GM12878 (cell line): Measurements from ENCODE around the gene LRRC27. TPM values are rescaled to one million over a fixed set of nuclear protein-coding genes. Genes with fewer than 3 reads are reported as not detected.

Experiments used
- ATAC-seq: fragments of 200-7000 bp; cut with Tn5 transposase; 3 replicates; pipeline ENCODE4 v1.9.1; 2020; ENCODE audit warnings: mild to moderate bottlenecking, moderate library complexity
- BruUV-seq: library from RNA; stranded (reverse); fragments of 400-500 nt; replicated peaks from 2 replicates; lab custom pipeline; 2021; lab: Mats Ljungman, UMichigan
- CTCF ChIA-PET: fragments of 300-600 bp; sonication (Branson Sonifier 250); formaldehyde crosslinking; extraction: SDS; loops from one replicate; lab custom pipeline; 2021; ENCODE audit warnings: inconsistent platforms; lab: Yijun Ruan, JAX
- POLR2A ChIA-PET: fragments of 350-600 bp; formaldehyde crosslinking; extraction: SDS; loops from one replicate; lab custom pipeline; 2021; ENCODE audit warnings: inconsistent platforms; lab: Charles Lee
- RAD21 ChIA-PET: fragments of 300-600 bp; sonication (Branson Sonifier 250); formaldehyde crosslinking; loops from one replicate; lab custom pipeline; 2023; ENCODE audit warnings: antibody characterized with exemption; ENCODE audit not compliant: unreplicated experiment; lab: Charles Lee
- SMC1A ChIA-PET: fragments of 300-600 bp; sonication (Branson Sonifier 250); formaldehyde crosslinking; loops from one replicate; lab custom pipeline; 2023; ENCODE audit not compliant: unreplicated experiment, uncharacterized antibody; lab: Charles Lee
- DNase-seq: peaks from one replicate; pipeline ENCODE4 v3.0.0-alpha.2; 2011; ENCODE audit warnings: low read depth, low spot score
- FAIRE-seq: peaks from 3 replicates; lab custom pipeline; 2011; peaks lifted over from hg19 to GRCh38; lab: Jason Lieb, UNC
- H2AFZ ChIP-seq: 2 replicates; pipeline ENCODE4 v1.6.0; 2011; ENCODE audit warnings: low read depth, low read length, control low read depth; ENCODE audit not compliant: control insufficient read depth
- H3K27ac ChIP-seq: 2 replicates; pipeline ENCODE4 v1.5.1; 2011; ENCODE audit warnings: control low read depth; ENCODE audit not compliant: control insufficient read depth, insufficient read depth
- H3K27me3 ChIP-seq, 2 experiments: replicated peaks in 1 of 2; 2 replicates each; pipeline versions ENCODE4 v1.6.0 to v1.6.1; 2011; ENCODE audit warnings: low read length in 1 of 2; ENCODE audit not compliant: control insufficient read depth in 2 of 2, insufficient read depth in 2 of 2
- H3K36me3 ChIP-seq, 2 experiments: 2 replicates each; pipeline ENCODE4 v1.5.1; 2011; ENCODE audit warnings: low read length in 1 of 2; ENCODE audit not compliant: control insufficient read depth in 2 of 2, insufficient read depth in 2 of 2
- H3K4me1 ChIP-seq: 2 replicates; pipeline ENCODE4 v1.6.1; 2011; ENCODE audit warnings: mild to moderate bottlenecking, low read length, moderate library complexity, mixed read lengths; ENCODE audit not compliant: control insufficient read depth, insufficient read depth
- H3K4me2 ChIP-seq: 2 replicates; pipeline ENCODE4 v1.6.0; 2011; ENCODE audit warnings: control low read depth; ENCODE audit not compliant: control insufficient read depth, insufficient read depth
- H3K4me3 ChIP-seq: fragments of 200-600 bp; sonication (generic); 2 replicates; pipeline ENCODE4 v1.5.1; 2016
- H3K79me2 ChIP-seq: 2 replicates; pipeline ENCODE4 v1.6.0; 2011; ENCODE audit warnings: low read length; ENCODE audit not compliant: control insufficient read depth, insufficient read depth
- H3K9ac ChIP-seq: 2 replicates; pipeline ENCODE4 v1.8.0; 2011; ENCODE audit warnings: low read length, control low read depth, mixed read lengths; ENCODE audit not compliant: control insufficient read depth, insufficient read depth
- H3K9me3 ChIP-seq: replicated peaks from 3 replicates; pipeline ENCODE4 v1.5.1; 2011; ENCODE audit warnings: mild to moderate bottlenecking, low read length; ENCODE audit not compliant: control insufficient read depth, insufficient read depth
- H4K20me1 ChIP-seq: 2 replicates; pipeline ENCODE4 v1.6.0; 2011; ENCODE audit not compliant: control insufficient read depth, insufficient read depth
- CEBPZ ChIP-seq: fragments of 150-350 bp; IDR thresholded peaks from 2 replicates; pipeline ENCODE4 v1.6.1; 2016; ENCODE audit warnings: low read depth, low read length
- CHD4 ChIP-seq: fragments of 200-600 bp; sonication (generic); IDR thresholded peaks from 2 replicates; pipeline ENCODE4 v1.6.1; 2016; ENCODE audit warnings: mild to moderate bottlenecking
- EP300 ChIP-seq, 2 experiments: fragments of 150-350 bp in 1 of 2; IDR thresholded peaks; 2 replicates each; pipeline ENCODE4 v1.6.1; 2011 to 2012; ENCODE audit warnings: low read depth in 2 of 2, low read length in 2 of 2, borderline replicate concordance in 1 of 2, improper control_type of control experiment in 1 of 2, inconsistent platforms in 1 of 2; ENCODE audit not compliant: control insufficient read depth in 1 of 2
- ESRRA ChIP-seq: IDR thresholded peaks from 2 replicates; pipeline ENCODE4 v1.6.1; 2012; ENCODE audit warnings: mild to moderate bottlenecking, low read length, improper control_type of control experiment
- FOXM1 ChIP-seq: IDR thresholded peaks from 2 replicates; pipeline ENCODE4 v1.6.1; 2012; ENCODE audit warnings: low read depth, mild to moderate bottlenecking, inconsistent platforms, low read length, moderate library complexity
- KLF5 ChIP-seq: fragments of 450-650 bp; IDR thresholded peaks from 2 replicates; pipeline ENCODE4 v1.6.1; 2014; ENCODE audit warnings: mild to moderate bottlenecking; ENCODE audit not compliant: partially characterized antibody
- NFYA ChIP-seq: IDR thresholded peaks from 2 replicates; pipeline ENCODE4 v1.6.1; 2011; ENCODE audit warnings: low read depth, mild to moderate bottlenecking, low read length, improper control_type of control experiment, borderline replicate concordance
- REST ChIP-seq: IDR thresholded peaks from 2 replicates; pipeline ENCODE4 v1.6.1; 2012; ENCODE audit warnings: mild to moderate bottlenecking, low read depth, low read length
- WRNIP1 ChIP-seq: IDR thresholded peaks from 2 replicates; pipeline ENCODE4 v1.6.1; 2011; ENCODE audit warnings: low read depth, low read length, improper control_type of control experiment, borderline replicate concordance
- ZNF592 ChIP-seq: fragments of 450-650 bp; IDR thresholded peaks from 2 replicates; pipeline ENCODE4 v1.6.1; 2017; ENCODE audit warnings: mild to moderate bottlenecking, moderate library complexity
- whole genome bisulfite sequencing: methylation state at CpG from one replicate; pipeline ENCODE4 v1.1.6; 2016; ENCODE audit warnings: low lambda C conversion rate; ENCODE audit not compliant: insufficient replicate concordance, insufficient coverage; ENCODE audit errors: missing lambda C conversion rate; 5-methylcytosine and 5-hydroxymethylcytosine counted together
- in situ Hi-C: fragments of 300-500 bp; cut with MboI; formaldehyde crosslinking; loops from 9 replicates; pipeline ENCODE4 v1.14.3; 2018; ENCODE audit warnings: mixed read lengths
- intact Hi-C: fragments of 100-400 bp; cut with micrococcal nuclease; formaldehyde crosslinking; loops from one replicate; pipeline ENCODE4 v1.14.2; 2022; ENCODE audit not compliant: unreplicated experiment
- polyA plus RNA-seq, 11 experiments: library from polyadenylated mRNA; depleted of rRNA in 4 of 11; unstranded in 6 of 11; stranded (reverse) in 5 of 11; fragments of >200 nt; fragmentation: Nextera tagmentation in 4 of 11; fragmentation: Illumina TruSeq in 1 of 11; extraction: Ambion mirVana in 4 of 11; extraction: Trizol in 1 of 11; gene quantifications; 1 replicate in 1 of 11; 2 replicates in 10 of 11; pipeline versions ENCODE4 v1.2.1 to v1.2.3, GENCODE V29; 2011 to 2016; ENCODE audit warnings: inconsistent platforms in 2 of 11, missing spikeins in 2 of 11, low read depth in 1 of 11
- total RNA-seq, 4 experiments: library from RNA; depleted of rRNA in 3 of 4; stranded (reverse); fragments of >200 nt in 3 of 4; fragmentation: Illumina TruSeq in 1 of 4; extraction: Trizol in 1 of 4; gene quantifications; 2 replicates each; pipeline versions ENCODE4 v1.2.1 to v1.2.3, GENCODE V29; 2013 to 2021

Gene LRRC27
- total and polyA plus RNA-seq, 10 of the 15 experiments (the other 5 are each of a cell fraction or from before 2014, with no cell fraction given) = 0.48 to 6.9 (median 4.7) TPM

- TF ChIP-seq CEBPZ (no peak), WRNIP1 (no peak), CHD4 (no peak), KLF5 (no peak)
- TF ChIP-seq, all 136 proteins: peak for 0
Measured at GRCh38 chr10:132350946-132351345, 19.0 kb downstream of the LRRC27 start (continued).

GRCh38 chr10:132351611-132352010 lies 19.6 kb downstream of the LRRC27 start:
- FAIRE-seq (no peak), DNase-seq (no peak), ATAC-seq (no peak)
- ChIA-PET RAD21 (no interaction called here), CTCF (interaction anchor here (0.6 kb wide), 1 partner anchor 49 kb away, joined by 3 read pairs; no protein-coding TSS in a partner anchor), POLR2A (no interaction called here), SMC1A (no interaction called here)
- Histone ChIP-seq H2AFZ (no peak overlapping the region), H3K27ac (no peak overlapping the region), H4K20me1 (no peaks in the 10 kb centered on the region), H3K79me2 (no peaks in the 10 kb centered on the region), H3K4me2 (no peak overlapping the region), H3K27me3 (no peaks in the 10 kb centered on the region), H3K9me3 (no peaks in the 10 kb centered on the region), H3K36me3 (no peaks in the 10 kb centered on the region), H3K4me1 (no peaks in the 10 kb centered on the region), H3K9ac (no peak overlapping the region), H3K4me3 (no peak overlapping the region)
- no TSS peak for BruUV-seq
- 86% methylated on average over 25 of the region's 25 CpGs for WGBS
- intact Hi-C loops = loop anchor here (1.0 kb wide), 1 partner anchor 128 kb away; no protein-coding TSS in a partner anchor
- in situ Hi-C loops = no loop called here
- TF ChIP-seq ESRRA (no peak), ZNF592 (no peak), EP300 (IDR thresholded peaks at IDR 0.05; ENCODE audit: borderline replicate concordance in 1 of 2, control insufficient read depth in 1 of 2, low read depth in 2 of 2, low read length in 2 of 2) (no peak), NFYA (no peak), REST (no peak), FOXM1 (no peak)
